Skin of body (tissue), 2 donors: ENCODE data around the gene COL5A1. TPM values are rescaled to one million over a fixed set of nuclear protein-coding genes. Genes with fewer than 3 reads are reported as not detected.

Experiments
- DNase-seq: peaks from one replicate; lab custom pipeline; 2025; lab: John Stamatoyannopoulos, UW
- total RNA-seq: library from RNA; depleted of rRNA; stranded (reverse); fragments of >200 nt; gene quantifications from one replicate; pipeline ENCODE4 v1.2.3, GENCODE V29; 2014

The COL5A1 gene
- total RNA-seq, 1 donor from 2014 or later: 349 TPM

DNA sequence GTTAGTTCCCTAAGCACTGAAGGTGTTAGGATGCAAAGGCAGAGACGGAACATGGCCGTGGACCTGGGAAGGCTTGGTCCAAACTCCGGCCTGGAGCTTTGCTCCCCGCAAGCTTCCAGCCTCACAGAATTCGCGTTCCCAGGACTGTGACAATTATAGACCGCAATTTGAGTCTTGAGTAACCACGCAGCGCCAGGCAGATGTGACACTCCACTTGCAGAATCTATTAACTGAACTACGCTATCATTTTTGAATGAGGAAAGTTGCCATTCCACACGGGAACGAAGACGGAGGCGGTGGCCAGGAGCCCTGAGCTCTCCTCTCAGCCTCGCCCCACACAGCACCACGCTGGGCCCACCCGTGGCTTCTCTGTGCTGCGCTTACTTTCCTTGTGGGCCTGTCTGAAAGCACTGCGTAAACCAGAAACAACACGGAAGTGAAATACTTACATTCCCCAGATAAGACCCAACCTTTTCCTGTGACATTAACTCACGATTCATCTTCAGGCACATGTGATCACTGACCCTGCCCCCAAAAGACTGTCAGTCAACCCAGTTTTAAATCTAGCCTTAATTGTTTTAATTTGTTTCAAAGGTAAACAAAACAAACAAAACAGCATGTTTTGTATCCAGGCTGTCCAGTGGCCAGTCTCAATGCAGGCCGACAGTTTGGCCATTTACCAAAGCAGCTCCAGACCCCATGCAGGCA lies 16.1 kb upstream of the COL5A1 start:
- DNase-seq: no peak

DNA sequence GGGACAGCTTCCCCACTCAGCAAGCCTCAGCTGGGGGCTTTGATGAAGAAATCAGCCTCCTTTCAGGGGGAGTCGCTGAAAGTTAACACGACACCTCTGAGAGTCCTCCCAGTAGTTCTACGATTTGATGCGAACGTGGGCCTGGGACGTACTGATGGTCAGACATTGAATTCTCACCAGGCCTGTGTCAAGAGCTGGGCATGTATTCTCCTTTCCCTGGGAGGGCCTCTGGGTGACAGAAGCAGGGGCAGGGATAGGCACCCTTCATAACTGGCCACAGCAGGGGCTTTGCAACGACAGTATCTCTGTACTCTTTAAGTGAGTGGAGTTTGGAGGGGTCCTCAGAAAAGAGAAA lies 15.6 kb upstream of the COL5A1 start:
- DNase-seq: no peak

DNA sequence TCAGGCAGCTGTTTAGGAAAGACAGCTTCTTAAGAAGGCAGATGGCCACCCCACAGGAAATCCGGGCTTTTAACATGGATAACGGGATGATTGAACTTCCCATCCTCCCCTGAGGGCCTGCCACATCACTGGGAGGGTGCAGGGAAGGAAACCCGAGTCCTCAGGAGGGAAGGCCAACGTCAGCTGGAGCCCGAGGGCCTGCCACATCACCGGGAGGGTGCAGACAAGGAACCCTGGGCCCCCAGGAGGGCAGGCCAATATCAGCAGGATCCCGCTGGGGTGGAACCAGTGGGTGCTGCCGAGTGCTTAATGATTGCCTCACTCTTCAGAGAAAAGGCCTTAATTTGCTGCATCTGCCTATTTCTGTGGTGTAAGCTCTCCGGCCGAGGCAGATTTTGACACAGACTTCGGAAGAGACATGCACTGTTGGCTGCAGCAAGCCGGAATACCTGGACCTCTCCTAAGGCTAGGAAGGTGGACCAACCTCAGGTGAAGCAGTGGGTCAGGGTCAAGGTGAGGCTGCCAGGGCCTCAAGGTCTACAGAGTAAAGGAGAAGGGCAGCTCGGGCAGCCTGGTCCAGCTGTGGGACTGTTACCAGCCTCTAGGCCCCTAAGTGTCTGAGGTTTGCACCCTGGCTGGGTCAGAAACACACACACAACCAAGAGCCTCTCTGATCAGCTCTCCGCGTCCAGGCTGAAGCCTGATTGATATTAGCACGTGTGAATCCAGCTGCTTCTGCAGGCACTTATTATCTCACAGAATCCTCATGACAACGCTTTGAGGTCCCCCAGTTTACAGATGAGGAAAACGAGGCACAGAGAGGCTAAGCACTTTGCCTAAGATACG lies 14.8 kb upstream of the COL5A1 start:
- DNase-seq: peak; percentile 30

DNA sequence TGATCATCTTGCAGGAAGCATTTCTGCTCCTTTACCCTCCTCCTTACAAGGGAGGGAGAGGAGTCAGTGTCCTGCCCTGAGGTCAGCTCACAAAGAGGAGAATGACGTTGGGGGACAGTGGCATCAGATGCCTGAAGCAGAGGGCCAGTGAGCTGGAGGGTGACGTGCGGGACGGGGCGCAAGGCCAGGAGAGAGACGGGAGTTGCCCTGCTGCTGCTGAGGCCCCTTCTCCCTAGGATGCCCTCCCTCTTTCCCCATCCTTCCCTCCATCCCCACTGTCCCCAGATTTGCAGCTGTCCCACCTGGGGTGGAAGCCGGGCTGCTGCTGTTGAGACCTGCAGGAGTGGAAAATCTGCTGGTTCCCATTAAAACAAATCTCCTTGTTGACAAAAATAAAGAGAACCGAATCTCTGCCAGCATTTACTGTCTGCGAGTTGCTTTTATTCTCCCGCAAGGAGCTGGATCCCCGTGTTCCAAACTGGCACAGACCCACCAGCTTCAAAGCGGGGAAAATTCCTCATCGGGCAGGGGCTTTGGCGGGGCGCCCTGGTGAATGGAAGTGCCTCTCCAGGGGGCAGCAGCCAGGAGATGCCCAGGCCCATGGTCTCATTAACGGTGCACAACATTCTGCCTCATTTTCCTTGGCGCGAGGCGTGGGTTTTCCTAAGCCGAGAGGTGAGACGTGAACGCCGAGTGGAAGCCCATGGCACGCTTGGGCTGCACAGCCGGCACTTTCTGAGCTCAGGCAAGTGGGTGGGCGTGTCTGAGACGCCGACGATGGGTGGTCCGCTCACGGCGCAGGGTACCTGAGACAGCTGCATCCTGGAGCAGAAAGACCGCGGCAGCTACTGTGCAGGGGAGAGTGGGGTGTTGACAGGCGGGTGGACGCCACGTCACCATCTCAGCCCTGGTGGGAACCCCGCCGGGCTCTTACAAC lies 13.9 kb upstream of the COL5A1 start:
- no peak for DNase-seq

DNA sequence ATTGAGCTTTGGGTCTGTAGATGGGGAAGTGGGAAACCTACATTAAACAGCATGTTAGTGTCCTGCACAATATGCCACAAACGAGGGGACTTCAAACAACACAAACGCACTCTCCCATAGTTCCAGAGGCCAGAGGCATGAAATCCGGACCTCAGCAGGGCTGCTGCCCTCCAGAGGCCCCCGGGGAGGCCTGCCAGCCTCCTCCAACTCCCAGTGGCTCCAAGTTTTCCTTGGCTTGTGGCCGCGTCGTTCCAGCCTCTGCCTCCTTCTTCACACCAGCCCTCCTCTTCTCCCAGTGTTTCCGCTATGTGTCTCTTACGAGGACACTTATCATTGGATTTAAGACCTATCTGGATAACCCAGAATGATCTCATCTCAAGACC lies 13.3 kb upstream of the COL5A1 start:
- no peak for DNase-seq

DNA sequence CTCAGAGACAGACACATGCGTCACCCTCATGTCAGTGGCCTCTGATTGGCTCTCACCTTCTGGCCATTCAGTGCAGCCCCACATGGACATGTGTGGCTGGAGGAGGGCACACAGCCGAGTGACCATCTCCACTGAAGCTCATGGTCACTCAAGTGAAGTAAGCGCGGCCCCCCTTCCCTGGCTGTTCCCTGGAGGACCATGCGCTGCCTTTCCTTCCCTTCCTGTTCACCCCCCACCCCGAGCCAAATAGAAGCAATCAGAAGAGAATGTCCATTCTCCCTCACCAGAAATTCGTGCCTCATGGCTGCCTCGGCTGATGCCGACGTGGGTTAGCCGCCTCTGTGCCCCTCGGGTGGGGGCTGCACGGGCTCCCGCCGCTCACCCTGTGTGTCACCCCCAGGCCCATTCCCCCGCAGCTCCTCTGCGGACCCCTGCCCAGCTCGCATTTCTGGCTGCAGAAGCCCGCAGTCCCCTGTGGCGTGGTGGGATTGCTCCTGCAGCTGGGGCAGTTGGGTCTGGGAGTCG lies 12.5 kb upstream of the COL5A1 start:
- DNase-seq: no peak

DNA sequence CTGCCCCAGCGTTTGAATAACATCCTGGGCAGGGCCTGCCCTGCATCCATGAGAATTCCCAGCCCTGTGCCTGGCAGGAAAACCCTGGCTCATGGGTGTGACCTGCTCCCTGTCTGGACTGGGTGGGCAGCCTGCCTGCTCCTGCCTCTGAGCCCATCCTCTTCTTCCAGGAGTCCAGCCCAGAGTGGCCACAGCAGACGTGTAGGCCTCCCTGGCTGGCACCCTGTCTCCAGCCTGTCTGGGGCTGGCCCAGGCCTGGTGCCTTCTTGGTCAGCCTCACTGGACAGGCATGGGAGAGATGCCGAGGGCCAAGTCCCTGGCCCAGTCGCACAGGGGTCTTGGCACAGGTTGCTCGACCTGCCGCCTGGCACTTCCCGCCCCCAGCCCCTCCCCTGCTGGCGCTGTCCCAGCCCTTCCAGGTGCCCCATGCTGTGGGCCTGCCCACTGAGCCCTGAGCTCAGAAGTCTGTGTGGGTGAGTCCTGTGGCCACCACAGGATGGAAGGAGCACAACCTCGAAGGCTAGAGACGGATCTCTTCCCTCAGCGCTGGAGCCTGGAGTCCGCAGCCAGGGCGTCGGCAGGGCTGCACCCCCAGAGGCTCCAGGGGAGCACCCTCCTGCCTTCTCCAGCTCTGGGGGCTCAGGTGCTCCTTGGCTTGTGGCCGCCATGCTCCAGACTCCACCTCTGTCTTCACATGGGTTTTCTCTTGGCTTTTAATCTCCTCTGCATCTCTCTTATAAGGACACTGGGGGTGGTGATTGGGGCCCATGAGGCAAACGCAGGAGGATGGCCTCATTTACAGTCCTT lies 11.8 kb upstream of the COL5A1 start:
- no peak for DNase-seq

DNA sequence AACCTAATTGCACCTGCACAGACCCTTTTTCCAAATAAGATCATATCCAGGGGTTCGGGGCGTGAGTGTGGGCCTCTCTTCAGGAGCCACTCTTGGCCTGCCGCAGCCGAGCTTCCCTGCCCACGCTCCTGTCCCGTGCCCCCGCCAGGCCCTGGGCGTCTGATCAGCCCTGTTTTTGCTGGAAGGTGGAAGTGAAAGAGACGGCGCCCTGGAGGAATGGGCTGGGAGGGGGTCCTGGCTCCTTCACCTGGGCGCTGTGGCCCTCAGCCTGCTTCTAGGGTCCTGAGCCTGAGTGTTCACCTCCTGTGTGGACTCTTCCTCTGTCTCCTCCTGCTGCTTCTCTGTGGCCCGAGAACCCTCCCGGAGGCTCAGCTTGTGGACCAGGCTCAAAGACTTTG lies 11.2 kb upstream of the COL5A1 start:
- no peak for DNase-seq

DNA sequence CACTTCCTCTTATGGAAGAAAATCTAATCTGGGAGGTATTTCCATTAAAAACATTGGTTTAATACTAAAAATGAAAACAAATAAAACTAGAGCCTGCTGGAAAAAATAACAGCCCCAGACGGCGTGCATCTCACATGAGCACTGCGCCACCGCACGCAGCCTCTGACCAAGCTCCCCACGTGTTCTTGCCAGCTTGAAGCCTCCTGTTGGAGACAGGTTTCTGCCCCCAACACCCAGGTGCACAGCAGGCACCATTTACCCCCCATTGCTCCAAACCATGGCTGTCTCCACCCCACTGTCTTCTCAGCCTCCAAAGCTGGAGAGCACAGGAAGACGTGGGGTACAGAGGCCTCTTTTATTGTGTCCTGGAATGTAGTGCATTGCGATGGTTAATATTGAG lies 10.7 kb upstream of the COL5A1 start:
- no peak for DNase-seq

DNA sequence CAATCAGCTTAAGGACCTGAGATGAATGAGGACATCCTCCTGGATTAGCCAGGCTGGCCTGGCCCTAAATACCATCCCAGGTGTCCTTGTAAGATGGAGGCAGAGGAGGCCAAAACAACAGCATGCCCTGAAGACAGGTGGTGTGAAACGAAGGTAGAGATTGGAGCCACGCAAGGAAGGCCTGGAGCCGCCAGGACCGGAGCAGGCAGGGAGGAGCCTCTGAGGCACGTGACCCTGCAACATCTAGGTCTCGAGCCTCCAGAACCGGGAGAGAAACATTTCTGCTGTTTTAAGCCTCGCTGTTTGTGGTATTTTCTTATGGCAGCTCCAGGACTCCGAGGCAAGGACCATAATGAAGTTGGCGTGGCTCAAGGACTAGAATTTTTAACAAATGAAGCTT lies 9.7 kb upstream of the COL5A1 start:
- no peak for DNase-seq

DNA sequence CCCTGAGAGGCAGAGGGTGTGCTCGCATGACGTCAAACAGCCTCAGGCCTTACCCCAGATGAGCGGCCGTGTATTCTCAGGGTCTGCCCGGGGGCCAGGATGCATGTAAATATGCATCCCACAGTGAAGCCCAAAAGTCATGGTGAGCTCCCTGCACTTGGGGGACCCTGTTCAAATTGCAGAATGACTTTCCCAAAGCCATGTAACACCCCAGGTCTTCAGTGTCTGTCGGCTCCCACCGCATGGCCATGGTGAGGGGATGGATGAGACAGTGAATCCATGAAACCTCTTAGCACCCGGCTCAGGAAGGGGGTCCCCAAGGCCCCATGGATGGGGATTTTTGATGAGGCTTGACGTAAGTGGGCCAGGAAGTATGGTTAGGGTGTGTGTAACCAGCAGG lies 9.3 kb upstream of the COL5A1 start:
- DNase-seq: no peak

DNA sequence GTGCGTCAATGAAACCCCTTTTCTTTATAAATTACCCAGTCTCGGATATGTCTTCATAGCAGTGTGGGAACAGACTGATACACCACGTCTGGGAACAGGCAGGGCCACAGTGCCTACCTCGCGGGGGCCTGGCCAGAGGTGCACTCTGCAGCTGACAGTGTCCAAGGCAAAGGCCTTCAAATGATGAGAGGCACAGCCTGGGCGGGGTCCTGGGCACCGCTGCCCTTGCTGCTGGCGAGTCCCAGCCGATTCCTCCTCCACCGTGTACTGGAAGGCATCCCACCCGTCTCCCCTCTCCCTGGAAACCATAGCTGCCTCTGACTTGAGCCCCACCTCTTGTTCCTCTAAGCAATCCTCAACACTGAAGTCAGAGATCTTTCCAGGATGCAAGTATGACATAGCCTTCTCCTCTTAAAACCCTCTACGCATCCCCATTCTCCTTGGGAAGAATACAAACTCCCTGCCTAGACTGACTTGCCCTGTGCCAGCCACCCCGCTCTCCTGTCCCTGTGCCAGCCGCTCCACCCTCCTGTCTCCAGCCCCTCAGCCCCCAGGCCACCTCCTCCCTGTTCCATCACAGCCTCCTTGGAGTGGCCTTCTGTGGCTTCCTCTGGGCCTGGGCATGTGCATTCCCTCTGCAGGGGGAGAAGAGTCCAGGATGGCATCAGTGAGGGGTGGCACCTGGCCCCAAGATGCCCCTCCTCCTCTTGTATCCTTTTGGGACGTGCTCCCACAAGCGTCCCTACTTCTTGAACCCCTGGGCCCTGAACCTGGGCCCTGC lies 8.1 kb upstream of the COL5A1 start:
- DNase-seq: no peak

DNA sequence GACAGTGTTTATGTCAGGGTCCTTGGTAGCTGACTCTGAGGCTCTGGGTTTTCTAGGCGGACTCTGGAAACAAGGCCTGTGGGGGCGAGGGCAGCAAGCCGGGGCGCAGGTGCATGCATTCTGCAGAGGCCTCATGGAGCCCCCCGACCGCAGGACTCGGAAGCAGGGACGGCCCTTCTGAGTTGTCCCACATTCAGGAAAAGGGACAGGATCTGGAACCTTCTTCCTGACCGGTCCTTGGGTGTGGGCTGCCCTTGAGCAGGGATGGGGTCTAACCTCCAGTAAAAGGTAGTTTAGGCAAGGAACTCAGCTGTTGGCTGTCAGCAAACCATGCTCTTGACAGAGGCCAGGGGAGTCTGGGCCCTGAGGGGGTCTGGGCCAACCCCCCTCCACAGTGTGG lies 7.4 kb upstream of the COL5A1 start:
- no peak for DNase-seq

DNA sequence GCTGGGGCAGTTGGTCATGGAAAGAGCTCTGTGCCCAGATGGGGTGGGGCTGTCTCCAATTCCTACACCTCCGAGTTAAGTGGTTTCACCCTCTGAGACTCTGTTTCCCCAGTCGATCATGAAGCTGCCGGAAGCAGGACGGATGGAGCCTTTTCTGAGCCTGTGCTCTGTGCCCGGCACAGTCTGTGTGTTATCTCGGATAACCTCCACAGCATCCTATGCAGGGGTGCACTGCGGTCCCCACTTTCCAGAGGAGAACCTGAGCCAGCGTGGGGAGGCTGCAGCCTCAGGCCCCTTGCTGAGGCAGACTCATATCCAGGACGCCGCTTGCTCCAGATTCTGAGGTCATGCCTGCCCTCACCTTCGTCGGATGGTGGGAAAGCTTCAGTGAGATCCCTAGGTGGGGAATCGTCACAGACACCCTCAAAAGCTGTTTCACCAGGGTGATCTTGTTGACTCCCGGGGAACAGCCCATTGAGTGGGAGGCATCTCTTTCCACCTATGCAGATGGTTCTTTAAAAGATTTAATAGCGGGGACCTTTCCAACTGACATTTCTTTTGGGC lies 6.9 kb upstream of the COL5A1 start:
- no peak for DNase-seq

DNA sequence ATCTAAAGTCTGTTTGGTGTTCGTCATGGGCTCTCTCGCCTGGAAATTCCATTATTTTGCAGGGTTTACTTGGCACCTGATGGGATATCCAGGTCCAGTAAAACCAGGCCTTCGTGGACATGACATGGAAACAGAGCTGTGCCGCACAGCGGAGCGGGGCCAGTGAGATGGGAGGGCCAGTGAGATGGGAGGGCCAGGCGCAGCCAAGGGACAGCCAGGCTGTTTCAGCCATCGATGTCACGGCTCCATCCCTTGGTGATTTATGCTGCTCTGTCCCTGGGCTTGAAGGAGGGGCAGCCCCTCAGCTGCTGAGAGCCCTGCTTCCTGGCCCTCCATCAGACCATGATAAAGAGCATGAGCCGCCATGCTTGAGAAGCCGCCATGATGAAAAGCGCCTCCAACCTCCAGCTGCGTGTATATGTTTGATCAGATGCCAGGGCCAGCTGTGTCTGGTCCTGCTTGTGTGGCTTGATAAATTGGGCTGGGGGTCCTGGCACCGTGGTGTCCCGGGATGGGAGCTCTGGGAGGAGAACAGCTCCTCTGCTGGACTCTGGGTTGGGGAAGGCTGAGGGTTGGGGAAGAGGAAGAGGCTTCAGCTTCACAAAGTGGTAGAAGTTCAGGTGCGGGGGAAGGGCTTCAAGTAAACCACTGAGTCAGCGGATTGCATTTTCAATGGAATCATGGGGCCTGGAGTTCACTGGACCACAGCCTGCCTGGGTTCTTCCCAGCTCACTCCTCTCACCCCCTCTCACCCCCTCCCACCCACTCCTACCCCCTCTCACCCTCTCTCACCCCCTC lies 6.1 kb upstream of the COL5A1 start:
- no peak for DNase-seq

DNA sequence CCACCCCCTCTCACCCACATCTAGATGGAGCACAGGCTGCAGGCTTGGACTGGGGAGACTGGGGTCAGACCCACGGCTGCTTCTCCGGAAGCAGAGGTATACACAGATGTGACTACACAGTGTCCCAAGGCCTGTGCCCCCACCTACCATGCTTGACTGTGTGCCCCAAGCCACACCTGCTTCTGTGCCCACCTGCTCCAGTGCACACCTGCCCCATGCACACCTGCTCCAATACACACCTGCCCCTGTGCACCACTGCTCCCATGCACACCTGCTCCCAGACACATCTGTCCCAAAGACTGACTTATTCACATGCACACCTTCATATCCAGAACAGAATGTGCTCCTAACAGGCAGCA lies 5.5 kb upstream of the COL5A1 start:
- no peak for DNase-seq

DNA sequence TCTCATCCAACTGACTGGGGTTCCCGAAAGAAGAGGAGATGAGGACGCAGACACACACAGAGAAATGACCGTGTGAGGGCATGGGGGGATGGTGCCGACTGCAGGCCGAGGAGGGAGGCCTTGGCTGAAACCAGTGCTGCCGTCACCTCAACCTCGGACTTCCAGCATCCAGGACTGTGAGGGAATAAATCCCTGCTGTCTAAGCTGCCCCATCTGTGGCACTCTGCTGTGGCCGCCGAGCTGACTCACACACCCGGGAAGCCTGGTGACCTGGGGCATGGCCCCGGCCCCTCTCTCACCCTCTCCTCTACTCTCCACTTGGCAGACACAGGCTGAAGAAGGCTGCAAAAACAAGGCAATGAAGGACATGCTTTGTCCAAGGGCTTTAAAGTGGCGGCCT lies 4.4 kb upstream of the COL5A1 start:
- no peak for DNase-seq

DNA sequence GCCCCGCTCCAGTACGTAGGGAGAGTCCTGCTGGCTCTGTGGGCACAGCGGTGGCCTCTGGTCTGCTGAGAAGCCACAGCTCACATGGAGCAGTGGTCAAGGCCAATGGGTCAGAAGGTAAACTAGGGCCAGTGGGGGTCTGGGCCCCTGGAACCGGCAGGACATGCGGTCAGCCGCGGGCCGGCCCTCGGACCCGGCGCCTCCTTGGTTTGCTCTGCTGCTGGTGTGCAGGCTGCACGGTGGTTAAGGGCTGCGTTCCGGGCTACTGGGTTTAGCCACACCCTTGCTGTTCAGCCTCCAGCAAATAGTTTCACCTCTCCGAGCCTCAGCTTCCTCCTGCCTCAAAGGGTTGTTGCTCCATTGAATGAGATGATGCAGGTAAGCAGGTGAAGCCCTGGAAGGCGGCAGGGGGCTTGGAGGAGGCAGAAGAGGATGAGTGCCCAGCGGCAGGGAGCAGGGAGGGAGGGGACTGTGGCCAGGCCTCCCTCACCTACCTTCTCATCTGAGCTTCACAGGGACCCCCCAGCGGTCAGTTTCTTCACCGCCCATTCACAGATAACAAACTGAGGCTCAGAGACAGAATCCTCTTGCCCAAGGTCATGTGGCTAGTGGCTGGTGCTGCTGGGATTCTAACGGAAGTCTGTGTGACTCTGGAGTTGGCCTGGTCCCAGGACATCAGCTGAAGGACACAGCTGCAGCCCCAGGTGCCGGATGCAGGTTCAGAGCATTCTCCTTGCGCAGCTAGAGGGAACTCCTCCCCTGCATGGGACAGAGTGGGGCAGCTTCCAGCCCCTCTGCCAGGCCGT lies 3.7 kb upstream of the COL5A1 start:
- no peak for DNase-seq
